GM19455 (cell line): ENCODE data around the gene PRKCQ.
A peak's percentile ranks its signal among the peaks of the same experiment; 100 is the strongest.
"Not testable (repeated sequence)": the region's sequence is repeated elsewhere in the genome, so short reads cannot be mapped to it uniquely, and the experiment has no call there.

Source experiments
- ATAC-seq: cut with Tn5 transposase; IDR thresholded peaks from one replicate; pipeline ENCODE4 v1.9.1; 2021; ENCODE audit not compliant: unreplicated experiment

PRKCQ gene

DNA sequence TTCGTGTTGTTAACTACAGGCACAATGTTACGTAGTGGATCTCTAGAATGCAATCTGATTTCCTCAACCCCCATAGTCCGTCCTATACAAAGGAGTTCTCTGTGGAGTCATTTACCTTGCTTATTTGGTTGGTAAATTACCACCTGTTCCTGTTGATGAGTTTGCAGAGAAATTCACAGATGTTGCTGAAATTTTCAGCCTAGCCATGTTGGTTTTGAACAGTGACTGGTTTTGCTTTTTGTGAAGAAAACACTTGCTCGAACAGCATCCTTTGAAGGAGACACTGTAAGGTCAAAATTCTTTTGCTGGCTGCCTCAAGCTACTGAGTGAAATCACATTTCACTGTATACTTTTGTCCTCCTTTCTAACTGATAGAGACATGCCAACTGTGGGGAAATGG is 15.4 kb upstream of the PRKCQ start:
- no peak for ATAC-seq

DNA sequence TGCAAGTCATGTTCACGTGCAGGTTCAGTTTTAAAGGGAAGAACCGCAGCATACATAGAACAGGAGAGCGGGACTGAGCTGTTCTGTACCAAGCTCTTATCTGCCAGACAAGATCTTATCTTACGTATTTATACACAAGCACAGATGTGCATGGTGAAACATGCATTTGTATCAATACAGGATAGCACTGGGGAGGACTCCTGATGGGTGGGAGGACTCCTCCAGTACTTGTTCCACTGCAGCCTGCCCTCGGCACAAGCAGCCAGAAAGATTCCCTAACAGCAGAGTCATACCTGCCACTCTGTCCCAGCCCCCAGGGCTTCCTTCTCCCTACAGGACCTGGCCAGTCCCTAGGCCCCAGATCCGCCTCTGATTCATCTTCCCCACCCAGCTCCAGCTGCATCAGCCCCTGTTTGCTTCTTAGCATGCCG is 13.2 kb upstream of the PRKCQ start:
- ATAC-seq, result no peak

DNA sequence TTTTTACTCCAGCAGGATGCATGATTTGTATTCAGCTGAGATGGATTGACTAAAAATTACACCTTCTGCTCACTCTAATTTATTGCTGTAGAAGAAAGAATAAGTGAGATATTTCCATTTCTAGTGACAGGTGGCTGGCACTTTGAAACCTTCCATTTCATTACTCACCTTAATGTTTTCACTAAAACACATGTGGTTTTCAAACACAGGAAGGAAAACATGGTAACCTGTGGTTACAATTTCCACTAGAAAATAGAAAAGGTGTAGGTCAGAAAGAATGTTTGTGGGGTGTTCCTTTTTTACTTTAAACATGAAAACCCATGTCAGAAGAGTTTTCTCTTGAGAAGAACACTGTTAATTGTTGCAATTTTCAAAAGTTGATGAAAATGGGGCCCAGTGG is 12.0 kb upstream of the PRKCQ start:
- no peak for ATAC-seq

DNA sequence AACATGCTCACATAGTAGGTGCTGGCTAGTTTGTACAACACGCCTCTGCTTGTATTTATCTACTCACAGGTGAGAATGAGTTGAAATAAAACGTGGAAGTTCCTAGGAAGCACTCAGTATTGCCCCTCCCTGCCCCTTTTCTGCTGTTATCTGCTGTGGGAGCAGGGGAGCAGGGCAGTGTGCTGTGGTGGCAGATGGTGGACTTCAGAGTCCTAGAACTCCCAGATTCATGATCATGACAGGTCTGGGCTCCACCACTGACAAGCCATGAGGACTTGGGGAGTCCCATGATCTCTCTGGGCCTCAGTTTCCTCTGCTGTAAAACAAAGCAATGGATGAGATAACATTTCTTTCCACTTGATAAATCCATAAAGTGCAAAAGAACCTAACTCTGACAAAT is 11.6 kb upstream of the PRKCQ start:
- ATAC-seq, result no peak

DNA sequence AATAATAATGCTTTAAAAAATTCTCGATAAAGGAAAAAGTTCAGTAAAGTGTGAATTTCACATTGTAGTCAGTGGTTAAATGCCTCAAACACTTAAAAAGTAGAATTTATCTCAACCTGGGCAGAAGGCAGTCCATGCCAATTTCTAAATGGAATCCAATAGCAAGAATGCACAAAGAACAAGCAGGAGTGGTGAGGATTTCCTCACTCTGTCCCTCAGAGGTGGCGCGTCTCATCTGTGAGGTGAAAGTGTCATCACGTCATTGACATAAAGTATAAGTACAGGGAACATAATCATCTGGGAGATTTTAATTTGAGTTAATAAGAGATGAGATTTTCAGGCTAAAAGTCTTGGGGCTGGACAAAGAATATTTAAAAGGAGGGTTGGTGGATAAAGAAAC is 10.0 kb upstream of the PRKCQ start:
- ATAC-seq, result no peak

DNA sequence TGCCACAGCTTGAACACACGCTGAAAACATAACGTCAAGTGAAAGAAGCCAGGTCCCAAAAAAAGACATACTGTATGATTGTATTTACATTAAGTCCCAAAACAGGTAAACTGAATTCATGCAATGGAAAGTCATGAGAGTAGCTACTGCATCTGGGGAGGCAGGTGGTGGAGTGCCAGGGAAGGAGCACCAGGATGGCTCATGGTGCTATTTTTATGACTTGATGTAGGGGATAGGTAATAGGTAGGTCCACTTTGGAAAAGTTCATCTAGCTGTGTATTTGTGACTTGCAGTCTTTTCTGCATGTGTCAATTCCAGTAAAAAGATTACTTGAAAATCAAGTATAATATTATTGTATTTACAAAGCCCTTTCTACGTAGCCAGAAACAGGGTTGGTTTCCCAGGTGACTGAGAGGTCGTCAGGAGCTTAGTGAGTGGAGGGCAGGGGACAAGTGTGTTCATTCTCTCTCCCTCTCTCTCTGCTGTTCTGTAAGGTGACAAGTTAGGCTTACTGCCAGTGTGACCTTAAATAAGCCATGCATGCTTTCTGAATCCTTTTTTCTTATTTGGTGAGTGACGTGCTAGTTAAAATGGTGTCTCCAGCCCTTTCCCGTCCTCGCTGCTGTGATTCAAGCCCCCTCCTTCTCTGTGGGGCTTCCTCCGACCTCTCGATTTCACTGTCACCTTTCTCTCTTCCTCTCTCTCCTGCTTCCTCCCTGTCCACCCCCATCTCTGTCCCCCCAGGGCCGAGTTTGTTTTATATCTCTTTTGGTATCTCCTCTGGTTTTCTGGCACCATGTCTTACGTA is 9.4 kb upstream of the PRKCQ start:
- no peak for ATAC-seq

DNA sequence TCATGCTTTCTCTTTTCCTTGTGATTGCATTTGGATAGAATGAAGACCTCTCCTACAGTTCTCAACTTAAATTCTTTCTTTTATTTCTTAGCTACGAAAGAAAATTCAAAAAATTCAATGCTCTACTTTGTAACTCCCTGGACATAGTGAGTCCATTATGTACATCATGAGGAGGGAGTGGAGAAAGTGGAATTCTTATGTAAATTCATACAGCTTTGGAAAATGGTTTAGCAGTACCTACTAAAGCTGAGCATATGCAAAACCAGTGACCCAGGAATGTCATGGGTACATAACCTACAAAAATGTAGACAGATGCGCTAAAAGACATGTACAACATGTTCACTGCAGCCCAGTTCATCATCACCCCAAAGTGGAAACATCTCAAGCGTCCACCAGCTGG is 8.8 kb upstream of the PRKCQ start:
- ATAC-seq, result no peak

- ATAC-seq, result no peak
Observed at GRCh38 chr10:6588082-6588481, 8.0 kb upstream of the PRKCQ start.

- ATAC-seq, result no peak
Observed at GRCh38 chr10:6586501-6586900, 6.4 kb upstream of the PRKCQ start.

DNA sequence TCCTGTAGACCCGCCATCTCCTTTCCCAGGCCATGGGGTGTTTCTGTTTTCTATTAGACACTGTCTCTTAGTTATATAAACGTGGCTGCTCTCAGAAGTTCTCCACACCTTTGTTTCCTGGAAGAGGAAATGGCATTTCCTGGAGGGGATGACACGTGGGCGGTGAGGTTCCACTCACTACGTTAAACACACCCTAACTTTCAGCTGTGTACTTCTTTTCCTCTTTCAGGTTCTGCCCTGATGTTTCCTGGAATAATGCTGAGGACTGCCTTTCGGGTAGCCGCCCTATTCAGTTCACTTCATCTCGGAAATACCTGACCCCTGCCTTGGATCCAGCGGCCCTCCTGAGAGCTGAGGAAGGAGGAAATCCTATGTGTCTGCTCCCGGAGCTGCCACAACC is 3.4 kb upstream of the PRKCQ start:
- ATAC-seq, result no peak

GRCh38 chr10:6582913-6583312 is 2.8 kb upstream of the PRKCQ start:
- ATAC-seq, result not testable (repeated sequence)

GRCh38 chr10:6582298-6582697 is 2.2 kb upstream of the PRKCQ start:
- ATAC-seq, result no peak

DNA sequence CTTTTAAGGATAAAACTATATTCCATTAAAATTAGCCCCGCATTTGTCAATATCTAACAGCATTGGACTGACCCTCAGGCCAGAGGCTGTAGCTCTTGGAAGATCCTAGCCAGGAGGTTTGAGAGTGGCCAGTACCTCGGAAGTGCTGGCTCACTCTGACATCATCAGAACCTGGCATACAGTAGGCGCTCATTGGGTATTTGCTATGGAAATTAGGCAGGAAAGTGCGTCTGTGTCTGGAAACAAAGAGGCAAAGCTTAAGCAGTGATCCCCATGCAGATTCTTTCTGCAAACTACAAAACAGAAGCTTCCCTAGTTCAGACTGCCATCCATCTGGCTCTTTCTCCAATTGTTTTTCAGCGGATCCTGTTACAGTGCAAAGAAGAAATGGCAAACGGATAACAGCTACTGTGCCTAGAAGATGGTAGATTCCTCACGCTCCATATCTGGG is 1.7 kb upstream of the PRKCQ start:
- no peak for ATAC-seq

DNA sequence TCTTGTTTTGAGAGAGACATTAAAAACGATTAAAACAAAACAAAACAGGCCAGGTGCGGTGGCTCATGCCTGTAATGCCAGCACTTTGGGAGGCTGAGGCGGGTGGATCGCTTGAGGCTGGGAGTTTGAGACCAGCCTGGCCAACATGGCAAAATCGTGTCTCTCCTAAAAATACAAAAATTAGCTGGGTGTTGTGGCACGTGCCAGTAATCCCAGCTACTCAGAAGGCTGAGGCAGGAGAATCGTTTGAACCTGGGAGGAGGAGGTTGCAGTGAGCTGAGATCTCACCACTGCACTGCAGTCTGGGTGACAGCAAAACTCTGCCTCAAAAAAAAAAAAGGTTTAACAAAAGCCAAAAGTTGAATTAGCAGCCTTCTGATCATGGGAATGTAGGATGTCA is 1.1 kb upstream of the PRKCQ start:
- not testable (repeated sequence) for ATAC-seq

DNA sequence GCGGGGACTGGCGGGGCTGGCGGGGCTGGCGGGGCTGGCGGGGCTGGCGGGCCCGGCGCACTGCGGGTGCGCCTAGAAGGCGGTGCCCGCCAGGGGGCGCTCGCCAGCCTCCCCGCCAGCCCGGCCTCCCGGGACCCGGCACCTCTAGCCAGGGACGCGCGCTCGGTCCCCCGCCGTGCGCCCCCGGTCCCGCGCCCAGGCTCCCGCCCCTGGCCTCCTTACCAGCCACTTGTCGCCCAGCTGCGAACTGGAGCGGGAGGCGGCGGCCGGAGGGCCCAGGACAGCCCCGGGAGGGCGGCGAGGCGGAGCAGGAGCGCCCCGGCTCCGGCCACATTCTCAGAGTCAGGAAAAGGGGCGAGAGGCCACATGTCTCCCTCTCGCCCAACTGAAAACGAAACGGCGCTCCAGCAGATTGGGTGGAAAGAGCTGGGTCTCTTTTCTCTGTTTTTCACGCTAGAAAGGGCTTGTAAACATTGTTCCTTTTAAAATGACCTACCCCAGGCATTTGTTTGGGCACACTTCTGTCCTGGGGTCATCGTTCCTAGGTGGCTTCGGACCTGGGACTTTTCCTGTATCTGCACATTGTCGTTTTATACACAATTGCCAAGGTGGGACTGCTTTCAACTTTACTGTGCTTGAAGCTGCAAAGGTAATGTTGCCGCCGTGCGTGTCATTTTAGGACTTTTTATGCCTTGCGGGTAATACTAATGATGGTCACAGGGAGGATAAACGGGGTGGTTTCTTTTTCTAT is 378 bp upstream of the PRKCQ start:
- ATAC-seq, result peak; percentile 79

DNA sequence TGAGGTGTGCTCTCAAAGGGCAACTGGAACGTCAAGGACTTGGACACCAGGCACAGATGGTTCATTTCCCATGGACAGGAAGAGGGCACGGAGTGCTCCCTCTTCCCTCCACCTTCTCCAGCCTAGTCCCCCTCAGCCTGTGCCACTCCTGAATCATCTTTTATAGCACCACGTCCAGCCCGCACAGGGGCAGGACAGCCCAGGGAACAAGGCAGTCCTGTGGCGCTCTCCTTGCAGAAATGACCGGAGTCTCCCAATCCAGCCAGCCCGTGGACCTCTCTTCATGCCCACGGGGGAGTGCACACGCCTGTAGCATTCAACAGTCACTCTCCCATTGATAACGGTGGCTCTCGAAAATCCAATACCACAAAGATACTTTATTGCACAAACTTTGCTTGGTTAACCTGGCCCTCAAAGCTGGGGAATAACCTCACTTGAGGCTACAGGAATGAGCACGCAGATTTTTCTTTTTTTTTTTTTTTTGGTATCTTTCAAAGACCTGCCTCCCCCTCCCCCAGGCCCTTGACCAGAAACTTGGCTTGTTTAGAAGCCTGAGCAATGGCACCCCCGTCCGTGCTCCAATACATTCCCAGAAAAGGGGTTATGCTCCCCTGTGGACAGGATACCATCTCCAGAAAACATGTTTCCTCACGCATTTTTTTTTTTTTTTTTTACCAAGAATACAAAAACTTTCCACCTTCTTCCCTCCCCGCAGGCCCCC is 733 bp downstream of the PRKCQ start:
- no peak for ATAC-seq

GRCh38 chr10:6578795-6579182 is 1.3 kb downstream of the PRKCQ start:
- ATAC-seq, result no peak

DNA sequence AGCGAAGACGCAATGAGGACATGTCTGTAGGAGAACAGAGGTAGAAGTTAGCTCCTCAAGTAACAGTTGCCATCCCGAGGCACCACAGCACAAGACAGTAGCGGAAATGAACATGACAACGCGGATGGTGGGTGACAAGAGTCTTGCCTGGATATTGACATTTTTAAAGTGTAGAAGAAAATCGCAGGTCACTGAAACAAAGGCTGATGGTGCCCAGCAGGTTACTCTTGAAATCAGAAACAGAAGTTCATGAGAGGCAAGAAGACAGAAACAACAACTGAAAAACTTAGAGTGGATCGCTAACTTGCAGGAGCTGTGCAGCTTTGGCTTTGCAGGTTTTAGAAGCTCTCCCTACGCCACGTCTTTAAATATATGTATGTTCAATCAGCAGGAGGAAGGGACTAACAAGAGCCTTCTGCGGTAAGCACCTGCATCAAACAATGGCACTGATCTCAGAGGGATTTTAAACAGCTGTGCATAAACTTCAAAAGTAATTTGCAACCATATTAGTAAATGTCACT is 1.8 kb downstream of the PRKCQ start:
- ATAC-seq, result no peak

GRCh38 chr10:6576326-6576725 is 3.8 kb downstream of the PRKCQ start:
- no peak for ATAC-seq

DNA sequence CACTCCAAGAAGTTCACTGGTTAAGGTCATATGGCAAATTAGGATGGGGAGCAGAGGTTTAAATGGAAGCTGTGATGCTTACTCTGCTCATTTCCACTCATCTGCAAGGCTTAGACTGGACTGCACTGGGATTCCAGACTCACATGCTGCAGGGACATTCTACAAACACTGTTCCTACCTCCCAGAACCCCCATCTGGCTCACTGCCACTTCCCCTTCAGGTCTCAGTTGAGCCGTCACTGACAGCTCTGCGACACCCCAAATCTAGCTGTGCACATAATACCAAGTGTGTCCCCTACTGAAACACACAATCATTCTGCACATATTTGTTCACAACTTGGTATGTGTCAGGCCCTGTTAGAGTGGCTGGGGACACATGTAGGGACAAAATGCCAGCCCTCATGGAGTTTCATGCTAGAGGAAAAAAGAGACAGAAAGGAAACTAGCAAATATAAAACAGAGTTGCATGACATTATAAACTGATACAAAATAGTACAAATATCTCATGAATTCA is 5.4 kb downstream of the PRKCQ start:
- ATAC-seq, result no peak

- no peak for ATAC-seq
Observed at GRCh38 chr10:6570893-6571292, 9.2 kb downstream of the PRKCQ start.
